RPMI7951 (cell line): ENCODE measurements around the gene ZSCAN25. TPM values are rescaled to one million over a fixed set of nuclear protein-coding genes. Genes with fewer than 3 reads are reported as not detected.
"Not testable (repeated sequence)": the region's sequence is repeated elsewhere in the genome, so short reads cannot be mapped to it uniquely, and the experiment has no call there.

Experiments used
- DNase-seq: peaks from one replicate; pipeline ENCODE4 v3.0.0-alpha.2; 2012; ENCODE audit warnings: low read depth
- total RNA-seq: library from RNA; depleted of rRNA; stranded (reverse); fragments of >200 nt; shearing (Covaris generic); gene quantifications from 2 replicates; pipeline ENCODE4 v1.2.3, GENCODE V29; 2014

Gene ZSCAN25
- total RNA-seq, 1 experiment from 2014 or later = 6.1 TPM

GRCh38 chr7:99645590-99645989 is 28.8 kb downstream of the ZSCAN25 start:
- DNase-seq = no peak

GRCh38 chr7:99648843-99649242 is 32.1 kb downstream of the ZSCAN25 start:
- DNase-seq = no peak

GRCh38 chr7:99651290-99651689 is 34.5 kb downstream of the ZSCAN25 start:
- no peak for DNase-seq

- DNase-seq = no peak
These were observed 35.9 kb downstream of the ZSCAN25 start for GRCh38 chr7:99652671-99653070.

- DNase-seq = not testable (repeated sequence)
These were observed 36.5 kb downstream of the ZSCAN25 start for GRCh38 chr7:99653269-99653668.

- no peak for DNase-seq
These were observed 37.0 kb downstream of the ZSCAN25 start for GRCh38 chr7:99653754-99654153.

GRCh38 chr7:99654626-99655025 is 37.9 kb downstream of the ZSCAN25 start:
- not testable (repeated sequence) for DNase-seq

- DNase-seq = not testable (repeated sequence)
These were observed 41.1 kb downstream of the ZSCAN25 start for GRCh38 chr7:99657879-99658278.

GRCh38 chr7:99665312-99666012 is 48.7 kb downstream of the ZSCAN25 start:
- DNase-seq = no peak

GRCh38 chr7:99666013-99666395 is 49.3 kb downstream of the ZSCAN25 start:
- DNase-seq = no peak

GRCh38 chr7:99667179-99667578 is 50.4 kb downstream of the ZSCAN25 start:
- no peak for DNase-seq

GRCh38 chr7:99668541-99668940 is 51.8 kb downstream of the ZSCAN25 start:
- DNase-seq = no peak

GRCh38 chr7:99669782-99670181 is 53.0 kb downstream of the ZSCAN25 start:
- no peak for DNase-seq

GRCh38 chr7:99672573-99672972 is 55.8 kb downstream of the ZSCAN25 start:
- no peak for DNase-seq

- no peak for DNase-seq
These were observed 58.4 kb downstream of the ZSCAN25 start for GRCh38 chr7:99674995-99675742.

GRCh38 chr7:99677013-99677647 is 60.4 kb downstream of the ZSCAN25 start:
- DNase-seq = no peak

GRCh38 chr7:99677648-99678045 is 60.9 kb downstream of the ZSCAN25 start:
- DNase-seq = no peak

GRCh38 chr7:99679032-99679399 is 62.3 kb downstream of the ZSCAN25 start:
- peak; percentile 64 for DNase-seq

- DNase-seq = peak; percentile 40
These were observed 62.9 kb downstream of the ZSCAN25 start, which contains the start of gene CYP3A5 for GRCh38 chr7:99679400-99680191. Gene CYP3A5 (minus strand): TSS chr7:99679996. CDS start chr7:99679896, 100 bp downstream.
